Activated naive CD8-positive, alpha-beta T cell treated with anti-CD3 and anti-CD28 coated beads for 36 hours (primary cell): ENCODE measurements around the gene PDHB. TPM values are rescaled to one million over a fixed set of nuclear protein-coding genes. Genes with fewer than 3 reads are reported as not detected.

Source experiments
- DNase-seq: peaks from one replicate; pipeline ENCODE4 v3.0.0; 2021
- H3K27ac Mint-ChIP-seq: one replicate; pipeline ENCODE4 v1.8.0; 2022; ENCODE audit warnings: mild to moderate bottlenecking, moderate library complexity, mixed read lengths
- H3K27me3 Mint-ChIP-seq: one replicate; pipeline ENCODE4 v1.8.0; 2022; ENCODE audit warnings: mild to moderate bottlenecking, mixed read lengths
- H3K36me3 Mint-ChIP-seq: one replicate; pipeline ENCODE4 v1.8.0; 2021; ENCODE audit warnings: mild to moderate bottlenecking, mixed read lengths
- H3K4me1 Mint-ChIP-seq: one replicate; pipeline ENCODE4 v1.8.0; 2021; ENCODE audit warnings: mixed read lengths
- H3K4me3 Mint-ChIP-seq: one replicate; pipeline ENCODE4 v1.8.0; 2022; ENCODE audit warnings: mild to moderate bottlenecking, moderate library complexity, mixed read lengths
- H3K9me3 Mint-ChIP-seq: one replicate; pipeline ENCODE4 v1.8.0; 2022; ENCODE audit warnings: mixed read lengths
- total RNA-seq, 2 experiments: library from RNA; stranded (reverse); gene quantifications; one replicate each; pipeline ENCODE4 v1.2.3, GENCODE V29; 2021

PDHB gene
- 10 to 100 TPM; 64.6 to 65.3 TPM for total RNA-seq

DNA sequence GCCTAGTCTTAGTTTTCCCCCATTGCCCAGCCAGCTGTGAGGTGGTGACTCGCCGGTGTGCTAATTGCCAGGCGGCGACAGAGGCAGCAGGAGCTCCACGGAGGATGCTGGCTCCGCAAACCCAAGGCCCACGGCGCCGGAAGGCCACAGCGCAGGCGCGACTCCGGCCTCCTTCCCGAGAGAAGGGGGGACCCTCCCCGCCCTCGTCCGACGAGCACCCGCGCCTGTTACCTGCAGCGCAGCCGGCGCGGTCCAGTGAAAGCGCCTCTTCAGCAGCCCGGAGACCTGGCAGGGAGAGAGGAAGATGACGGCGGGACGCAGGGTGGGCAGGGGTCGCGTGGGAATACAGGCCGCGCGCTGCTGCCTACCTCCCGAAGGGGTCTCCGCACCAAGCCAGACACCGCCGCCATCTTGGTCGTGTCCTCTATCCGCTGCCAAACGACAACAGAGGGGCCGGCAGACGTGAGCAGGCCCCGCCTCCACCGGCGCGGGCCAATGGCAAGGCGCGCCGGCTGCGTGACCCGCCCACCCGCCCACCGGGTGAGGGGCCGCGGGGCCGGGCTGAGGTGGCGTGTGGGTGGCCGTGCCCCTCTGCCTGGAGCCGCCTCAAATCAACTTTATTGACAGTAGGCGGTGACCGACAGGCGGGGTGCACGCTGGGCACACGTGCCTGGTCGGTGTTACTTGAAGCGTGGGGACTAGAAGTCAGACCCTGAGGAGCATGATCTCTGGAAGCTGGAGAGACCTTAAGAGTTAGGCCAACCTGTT is at the start of gene PDHB:
Gene PDHB (minus strand): TSS at position 433 of the 768 bp plus-strand sequence. CDS start 23 bp downstream, at position 410.
- peak; percentile 91 for DNase-seq
- no peaks in the 10 kb centered on the region for H3K27me3 Mint-ChIP-seq
- peaks cover 1% of the 10 kb centered on the region for H3K9me3 Mint-ChIP-seq
- H3K4me1 Mint-ChIP-seq: peaks cover 23% of the 10 kb centered on the region
- H3K36me3 Mint-ChIP-seq: peaks cover 6% of the 10 kb centered on the region
- H3K27ac Mint-ChIP-seq: peak within 1 kb of the TSS; percentile 93
- H3K4me3 Mint-ChIP-seq: peak within 1 kb of the TSS; percentile 94

DNA sequence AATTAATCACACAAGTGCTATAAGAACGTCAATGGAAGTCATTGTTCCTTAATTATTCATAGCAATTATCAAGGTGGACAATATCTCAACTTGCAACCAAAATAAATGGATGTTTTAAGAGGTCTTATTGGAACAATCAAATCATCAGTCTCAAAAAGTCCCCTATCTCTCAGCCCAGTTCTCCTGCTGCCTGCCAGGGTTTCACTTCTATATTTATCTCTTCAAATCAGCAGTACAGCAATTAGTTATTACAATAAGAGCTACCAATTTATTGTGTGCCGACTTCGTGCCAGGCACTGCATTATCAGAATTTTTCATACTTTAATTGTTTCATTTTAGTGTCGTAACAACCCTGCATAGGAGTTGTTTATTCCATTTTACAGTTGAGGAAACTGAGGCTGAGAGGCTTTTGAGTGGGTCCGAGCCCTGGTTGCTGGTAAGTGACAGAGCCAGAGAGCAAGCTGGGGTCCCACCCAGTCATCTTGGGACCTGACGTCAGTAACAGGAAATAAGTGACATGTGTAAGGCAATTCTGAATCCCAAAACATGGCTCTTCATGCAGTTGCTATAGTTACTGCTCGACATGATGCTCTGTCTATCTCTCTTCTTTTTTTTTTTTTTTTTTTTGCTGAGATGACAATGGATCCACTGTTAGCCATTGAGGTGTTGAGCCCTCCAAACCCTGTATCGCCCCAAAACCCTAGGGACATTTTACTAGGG is 49.4 kb upstream of the PDHB start:
- DNase-seq: no peak
- H3K36me3 Mint-ChIP-seq: no peaks in the 10 kb centered on the region
- peaks cover 4% of the 10 kb centered on the region for H3K9me3 Mint-ChIP-seq
- no peak overlapping the region for H3K4me3 Mint-ChIP-seq
- peaks cover 4% of the 10 kb centered on the region for H3K27me3 Mint-ChIP-seq
- H3K4me1 Mint-ChIP-seq: no peaks in the 10 kb centered on the region
- H3K27ac Mint-ChIP-seq: no peak overlapping the region

DNA sequence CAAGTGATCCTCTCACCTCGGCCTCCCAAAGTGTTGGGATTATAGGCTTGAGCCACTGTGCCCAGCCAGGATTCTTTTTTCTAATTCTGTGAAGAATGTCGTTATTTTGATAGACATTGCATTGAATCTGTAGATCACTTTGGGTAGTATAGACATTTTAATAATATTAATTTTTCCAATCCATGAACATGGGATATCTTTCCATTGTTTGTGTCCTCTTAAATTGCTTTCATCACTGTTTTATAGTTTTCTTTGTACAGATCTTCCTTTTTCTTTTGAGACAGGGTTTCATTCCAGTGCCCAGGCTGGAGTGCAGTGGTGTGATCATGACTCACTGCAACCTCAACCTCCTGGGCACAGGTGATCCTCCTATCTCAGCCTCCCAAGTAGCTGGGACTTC is 46.7 kb upstream of the PDHB start:
- H3K27ac Mint-ChIP-seq: no peak overlapping the region
- no peak overlapping the region for H3K4me3 Mint-ChIP-seq
- H3K4me1 Mint-ChIP-seq: no peaks in the 10 kb centered on the region
- H3K27me3 Mint-ChIP-seq: peaks cover 4% of the 10 kb centered on the region
- H3K9me3 Mint-ChIP-seq: peaks cover 4% of the 10 kb centered on the region
- DNase-seq: no peak
- H3K36me3 Mint-ChIP-seq: no peaks in the 10 kb centered on the region

DNA sequence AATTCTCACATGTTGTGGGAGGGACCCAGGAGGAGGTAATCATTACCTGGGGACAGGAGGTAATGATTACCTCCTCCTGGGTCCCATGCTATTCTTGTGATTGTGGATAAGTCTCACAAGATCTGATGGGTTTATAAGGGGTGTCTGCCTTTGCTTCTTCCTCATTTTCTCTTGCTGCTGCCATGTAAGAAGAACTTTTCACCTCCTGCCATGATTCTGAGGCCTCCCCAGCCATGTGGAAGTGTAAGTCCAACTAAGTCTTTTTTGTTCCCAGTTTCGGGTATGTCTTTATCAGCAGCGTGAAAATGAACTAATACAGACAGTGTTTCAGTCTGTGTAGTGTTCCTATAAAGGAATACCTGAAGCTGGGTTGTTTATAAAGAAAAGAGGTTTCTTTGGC is 45.1 kb upstream of the PDHB start:
- Mint-ChIP-seq H3K4me3 (no peak overlapping the region), H3K27me3 (peaks cover under 1% of the 10 kb centered on the region), H3K27ac (no peak overlapping the region), H3K4me1 (peaks cover 7% of the 10 kb centered on the region), H3K36me3 (no peaks in the 10 kb centered on the region), H3K9me3 (peaks cover 4% of the 10 kb centered on the region)
- DNase-seq: no peak

DNA sequence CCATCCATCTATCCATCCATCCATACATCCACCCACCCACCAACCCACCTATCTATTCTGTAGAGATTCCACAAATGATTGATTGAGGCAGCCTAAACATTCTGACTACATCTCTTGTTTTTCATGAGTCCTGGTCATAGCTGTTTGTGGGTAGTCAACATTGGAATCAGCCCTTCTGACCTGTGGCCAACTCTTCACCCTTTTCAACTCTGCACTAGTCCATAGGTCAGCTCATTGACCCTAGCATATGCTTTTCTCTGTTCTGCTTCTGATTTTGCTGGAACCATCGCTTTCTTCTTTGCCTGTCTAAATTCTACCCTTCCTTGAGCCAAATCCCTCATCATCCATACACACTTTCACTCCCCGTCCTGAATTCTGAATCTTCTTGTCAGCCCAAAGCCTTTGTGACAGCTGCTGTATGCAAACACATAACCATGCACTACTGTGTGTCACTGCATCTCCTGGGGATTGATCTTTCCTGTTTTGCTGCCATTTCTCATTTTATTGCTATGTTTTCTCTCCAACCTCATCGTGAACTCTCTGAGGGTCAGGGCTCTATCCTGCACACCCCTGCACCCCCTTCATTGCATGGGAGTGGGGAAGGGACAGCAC is 41.4 kb upstream of the PDHB start:
- Mint-ChIP-seq H3K4me1 (peaks cover 27% of the 10 kb centered on the region), H3K27me3 (no peaks in the 10 kb centered on the region), H3K4me3 (no peak overlapping the region), H3K9me3 (peaks cover 2% of the 10 kb centered on the region), H3K36me3 (no peaks in the 10 kb centered on the region), H3K27ac (no peak overlapping the region)
- DNase-seq: no peak

DNA sequence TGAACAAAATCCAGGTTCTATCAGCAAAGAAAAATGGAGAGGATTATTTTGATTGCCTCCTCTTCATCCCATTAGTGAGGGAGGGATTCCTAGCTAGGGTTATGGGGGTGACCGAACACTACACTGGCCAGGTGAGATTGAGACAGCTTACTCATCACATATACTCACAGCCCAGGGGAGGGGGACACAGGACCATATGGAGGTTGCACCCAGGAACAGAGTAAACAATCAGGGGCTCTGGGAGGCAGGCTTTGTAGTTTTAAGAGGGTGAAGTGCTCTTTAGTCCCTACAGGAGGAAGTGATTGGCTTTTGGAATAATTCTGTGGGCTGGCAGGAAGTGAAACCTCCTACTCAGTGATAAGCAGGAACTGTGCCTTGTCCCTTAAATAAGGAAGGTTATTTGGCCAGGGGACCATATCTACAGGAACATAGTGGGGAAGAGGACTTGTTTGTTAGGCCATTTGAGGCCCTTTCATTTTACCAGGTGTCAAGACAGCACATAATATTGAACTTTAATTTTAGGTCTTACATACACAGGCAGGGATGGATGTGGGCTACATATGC is 40.8 kb upstream of the PDHB start:
- no peak for DNase-seq
- no peak overlapping the region for H3K4me3 Mint-ChIP-seq
- H3K9me3 Mint-ChIP-seq: peaks cover 1% of the 10 kb centered on the region
- no peaks in the 10 kb centered on the region for H3K36me3 Mint-ChIP-seq
- no peak overlapping the region for H3K27ac Mint-ChIP-seq
- H3K27me3 Mint-ChIP-seq: no peaks in the 10 kb centered on the region
- H3K4me1 Mint-ChIP-seq: peaks cover 27% of the 10 kb centered on the region

DNA sequence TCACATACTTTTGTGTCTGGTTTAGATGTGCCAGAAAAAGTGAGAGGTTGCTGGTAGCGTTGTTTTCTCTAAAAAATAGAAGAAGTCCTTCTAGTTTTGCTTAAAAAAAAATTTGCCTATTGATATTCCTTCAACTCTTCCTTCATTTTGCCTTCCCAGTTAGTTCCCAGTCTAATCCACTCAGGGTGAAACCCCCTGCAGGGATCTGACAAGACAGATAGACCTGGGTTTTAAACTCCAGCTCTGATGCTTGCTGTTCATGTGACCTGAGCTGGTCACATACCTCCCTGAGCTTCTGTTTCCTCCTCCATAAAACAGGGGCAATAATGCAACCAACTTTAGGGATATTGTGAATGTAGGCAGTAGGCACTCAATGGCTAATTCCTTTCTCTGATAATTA is 39.6 kb upstream of the PDHB start:
- no peak overlapping the region for H3K27ac Mint-ChIP-seq
- no peaks in the 10 kb centered on the region for H3K36me3 Mint-ChIP-seq
- no peaks in the 10 kb centered on the region for H3K27me3 Mint-ChIP-seq
- no peak for DNase-seq
- peaks cover 27% of the 10 kb centered on the region for H3K4me1 Mint-ChIP-seq
- H3K4me3 Mint-ChIP-seq: no peak overlapping the region
- H3K9me3 Mint-ChIP-seq: no peaks in the 10 kb centered on the region

DNA sequence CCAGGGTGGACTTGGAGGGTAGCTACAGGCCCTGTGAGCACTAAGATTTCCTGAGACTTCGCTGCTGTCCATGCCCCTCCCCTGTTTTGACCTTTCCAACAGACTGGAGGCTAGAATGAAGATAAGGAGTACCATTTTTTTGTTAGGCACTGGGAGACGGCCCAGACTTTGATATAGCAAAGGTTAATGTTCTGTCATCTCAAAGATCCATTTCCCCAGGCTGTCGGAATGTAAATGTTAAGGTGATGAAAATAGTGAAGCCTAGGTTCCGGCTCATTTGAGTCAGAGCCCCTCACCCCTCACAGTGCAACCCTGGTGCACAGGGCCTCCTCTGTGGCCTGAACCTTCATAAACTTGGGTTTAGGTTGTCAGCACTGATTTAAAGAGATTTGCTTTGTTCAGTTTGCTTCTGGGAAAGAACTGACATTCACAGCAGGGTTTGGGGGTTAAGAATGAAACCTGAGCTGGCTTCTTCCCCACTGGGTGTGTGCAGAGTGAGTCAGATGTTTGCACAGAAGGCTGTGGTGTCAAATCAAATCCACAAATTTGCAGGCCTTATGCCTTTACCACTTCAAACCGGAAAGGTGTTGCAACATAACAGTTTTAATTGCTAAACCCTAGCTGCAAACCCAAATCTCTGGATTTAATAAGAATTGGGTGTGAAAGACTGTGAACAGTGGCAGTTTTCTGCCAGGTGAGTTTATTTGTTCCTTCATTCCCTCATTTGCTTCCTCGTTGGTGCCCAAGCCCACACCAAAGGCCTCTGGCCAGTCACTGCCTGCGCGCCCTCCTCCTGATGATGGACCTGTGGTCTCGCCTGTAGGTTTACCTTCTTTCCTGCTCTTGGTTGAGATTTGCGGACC is 37.6 kb upstream of the PDHB start:
- peaks cover 27% of the 10 kb centered on the region for H3K4me1 Mint-ChIP-seq
- H3K9me3 Mint-ChIP-seq: no peaks in the 10 kb centered on the region
- H3K4me3 Mint-ChIP-seq: no peak overlapping the region

DNA sequence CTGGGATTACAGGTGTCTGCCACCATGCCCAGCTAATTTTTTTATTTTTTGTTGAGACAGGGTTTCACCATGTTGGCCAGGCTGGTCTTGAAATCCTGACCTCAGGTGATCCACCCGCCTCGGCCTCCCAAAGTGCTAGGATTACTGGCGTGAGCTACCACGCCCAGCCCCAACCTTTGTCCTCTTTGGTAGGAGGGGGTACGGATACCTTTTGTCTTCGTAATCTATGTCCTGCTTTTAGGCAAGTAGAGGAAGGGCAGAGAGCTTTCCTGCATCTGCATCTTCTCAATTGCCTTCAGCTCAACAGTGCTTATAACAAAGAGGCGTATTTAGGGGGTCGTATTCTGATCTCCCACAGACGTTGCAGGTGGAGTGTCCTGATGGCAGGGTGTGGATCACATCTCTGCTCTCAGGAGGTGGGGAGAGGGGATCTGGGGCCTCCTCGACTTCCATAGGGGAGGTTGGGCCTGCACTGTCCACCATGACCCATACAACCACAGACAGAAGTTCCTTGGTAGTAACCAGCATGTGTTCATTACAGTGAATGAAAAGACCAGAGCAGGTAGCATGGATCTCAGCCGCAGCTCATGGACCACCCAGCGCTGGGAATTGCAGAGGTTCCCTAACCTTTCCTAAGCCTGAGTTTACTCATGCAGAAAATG is 36.9 kb upstream of the PDHB start:
- Mint-ChIP-seq H3K36me3 (no peaks in the 10 kb centered on the region), H3K4me3 (no peak overlapping the region), H3K27ac (peak overlapping the region; percentile 60), H3K4me1 (peaks cover 27% of the 10 kb centered on the region), H3K27me3 (peaks cover 4% of the 10 kb centered on the region), H3K9me3 (no peaks in the 10 kb centered on the region)
- no peak for DNase-seq

More for the DNA sequence above, 37.6 kb upstream of the PDHB start:
- no peaks in the 10 kb centered on the region for H3K36me3 Mint-ChIP-seq
- peaks cover 4% of the 10 kb centered on the region for H3K27me3 Mint-ChIP-seq
- DNase-seq: peak; percentile 61
- peak overlapping the region; percentile 60 for H3K27ac Mint-ChIP-seq

DNA sequence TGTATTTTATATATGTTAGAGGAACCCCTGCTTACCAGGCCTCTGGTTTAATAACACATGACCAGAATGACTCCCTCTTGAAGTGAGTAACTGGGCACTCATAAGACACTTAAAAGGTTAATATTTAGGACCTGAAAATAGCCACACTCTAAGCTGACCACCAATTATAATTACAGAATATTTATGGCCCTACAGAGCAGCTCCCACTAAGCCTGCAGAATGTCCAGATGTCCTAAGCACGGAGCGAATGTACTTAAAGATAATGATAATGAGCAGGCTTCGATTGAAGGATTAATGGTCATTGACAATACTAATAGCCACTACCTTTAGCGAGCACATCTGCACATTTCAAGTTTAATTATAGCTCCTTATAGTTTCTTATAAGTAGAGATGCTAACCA is 35.5 kb upstream of the PDHB start:
- Mint-ChIP-seq H3K36me3 (no peaks in the 10 kb centered on the region), H3K27me3 (peaks cover 4% of the 10 kb centered on the region), H3K4me3 (no peak overlapping the region), H3K27ac (no peak overlapping the region), H3K9me3 (no peaks in the 10 kb centered on the region), H3K4me1 (peaks cover 20% of the 10 kb centered on the region)
- no peak for DNase-seq

DNA sequence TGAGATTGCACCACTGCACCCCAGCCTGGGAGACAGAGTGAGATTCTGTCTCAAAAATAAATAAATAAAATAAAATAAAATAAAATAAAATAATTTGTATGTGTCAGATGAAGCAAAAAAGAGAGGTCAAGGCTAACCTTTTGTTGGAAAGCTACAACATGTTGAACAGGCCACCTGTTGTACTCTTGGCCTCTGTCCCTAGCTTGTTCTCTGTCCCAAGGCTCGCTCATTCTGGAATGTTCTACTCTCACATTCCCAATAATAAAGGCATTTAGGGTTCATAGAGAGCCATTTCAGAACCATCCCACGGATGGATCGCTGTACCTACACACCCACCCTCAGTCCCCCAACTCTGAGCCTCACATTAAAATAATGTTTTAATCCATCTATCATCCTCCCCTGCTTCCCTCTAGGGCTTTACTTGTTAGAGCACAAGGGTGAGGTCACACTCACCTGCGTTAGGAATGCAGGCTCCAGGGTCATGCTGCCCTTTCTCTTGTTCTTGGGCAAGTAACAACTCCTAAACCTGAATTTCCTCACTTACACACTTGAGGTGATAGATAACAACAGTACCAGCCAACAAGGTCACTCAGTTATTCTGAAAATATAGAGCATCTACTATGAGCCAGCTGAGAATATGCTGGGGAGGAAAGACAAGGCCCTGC is 33.4 kb upstream of the PDHB start:
- H3K27ac Mint-ChIP-seq: no peak overlapping the region
- DNase-seq: no peak
- H3K4me3 Mint-ChIP-seq: no peak overlapping the region
- H3K36me3 Mint-ChIP-seq: no peaks in the 10 kb centered on the region
- H3K9me3 Mint-ChIP-seq: no peaks in the 10 kb centered on the region
- peaks cover 7% of the 10 kb centered on the region for H3K27me3 Mint-ChIP-seq
- H3K4me1 Mint-ChIP-seq: peaks cover 25% of the 10 kb centered on the region

DNA sequence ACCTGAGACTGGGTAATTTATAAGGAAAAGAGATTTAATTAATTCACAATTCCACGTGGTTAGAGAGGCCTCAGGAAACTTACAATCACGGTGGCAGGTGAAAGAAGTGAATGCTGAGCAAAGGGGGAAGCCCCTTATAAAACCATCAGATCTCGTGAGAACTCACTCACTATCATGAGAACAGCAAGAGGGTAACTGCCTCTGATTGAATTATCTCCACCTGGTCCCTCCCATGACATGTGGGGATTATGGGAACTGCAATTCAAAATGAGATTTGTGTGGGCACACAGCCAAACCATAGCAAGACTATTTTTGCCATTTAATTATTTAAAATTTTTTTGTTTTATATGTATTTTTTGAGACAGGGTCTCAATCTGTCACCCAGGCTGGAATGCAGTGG is 31.2 kb upstream of the PDHB start:
- H3K9me3 Mint-ChIP-seq: no peaks in the 10 kb centered on the region
- no peaks in the 10 kb centered on the region for H3K36me3 Mint-ChIP-seq
- peak; percentile 10 for DNase-seq
- H3K4me3 Mint-ChIP-seq: no peak overlapping the region
- H3K4me1 Mint-ChIP-seq: peaks cover 8% of the 10 kb centered on the region
- peaks cover 7% of the 10 kb centered on the region for H3K27me3 Mint-ChIP-seq
- H3K27ac Mint-ChIP-seq: no peak overlapping the region

DNA sequence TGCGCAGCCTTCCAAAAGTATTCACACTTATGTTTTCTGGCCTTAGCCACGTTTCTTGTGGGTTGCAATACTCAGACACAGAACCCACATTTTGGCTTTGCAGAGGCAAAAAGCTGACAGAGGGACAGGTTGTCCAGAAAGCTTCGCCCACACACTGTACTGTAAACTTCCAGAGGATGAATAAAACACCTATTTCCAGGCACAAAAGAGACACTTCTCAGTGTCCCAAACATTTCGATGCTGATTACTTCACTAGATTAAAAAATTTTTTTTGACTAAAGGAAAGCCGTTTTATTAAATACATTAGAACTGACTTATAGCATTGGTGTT is 30.3 kb upstream of the PDHB start:
- no peak for DNase-seq
- Mint-ChIP-seq H3K4me3 (no peak overlapping the region), H3K27ac (no peak overlapping the region), H3K27me3 (peaks cover 7% of the 10 kb centered on the region), H3K36me3 (no peaks in the 10 kb centered on the region), H3K4me1 (peaks cover 8% of the 10 kb centered on the region), H3K9me3 (no peaks in the 10 kb centered on the region)
